SK-N-SH treated with all-trans-retinoic acid at 6 μM for 48 hours (cell line): ENCODE results near the gene WDR91.
A peak's percentile ranks its signal among the peaks of the same experiment; 100 is the strongest.

ENCODE experiments used
- ATAC-seq: fragments of 200-7000 bp; cut with Tn5 transposase; 3 replicates; pipeline ENCODE4 v1.9.1; 2020; ENCODE audit warnings: mild to moderate bottlenecking, moderate library complexity
- BACH2 ChIP-seq: fragments of 250-450 bp; sonication (Bioruptor Pico); IDR thresholded peaks from 2 replicates; pipeline ENCODE4 v1.9.0; 2021; ENCODE audit warnings: mild to moderate bottlenecking, borderline replicate concordance
- CREB5 ChIP-seq: fragments of 250-450 bp; sonication (Bioruptor Pico); IDR thresholded peaks from 2 replicates; pipeline ENCODE4 v1.5.1; 2020; ENCODE audit warnings: low read depth, mild to moderate bottlenecking, moderate library complexity
- CSDC2 ChIP-seq: fragments of 250-450 bp; sonication (Bioruptor Pico); IDR thresholded peaks from 2 replicates; pipeline ENCODE4 v1.5.0; 2020; ENCODE audit warnings: mild to moderate bottlenecking, moderate library complexity
- GLIS3 ChIP-seq: fragments of 250-450 bp; sonication (Bioruptor Pico); IDR thresholded peaks from 2 replicates; pipeline ENCODE4 v1.5.0; 2020; ENCODE audit warnings: mild to moderate bottlenecking, moderate library complexity
- ISL1 ChIP-seq: fragments of 250-450 bp; sonication (Bioruptor Pico); IDR thresholded peaks from 2 replicates; pipeline ENCODE4 v2.1.2; 2022; ENCODE audit warnings: mild to moderate bottlenecking, moderate library complexity
- OSR1 ChIP-seq: fragments of 250-450 bp; sonication (Bioruptor Pico); IDR thresholded peaks from 2 replicates; pipeline ENCODE4 v1.8.0; 2022; ENCODE audit warnings: moderate library complexity, mild to moderate bottlenecking, inconsistent platforms
- PATZ1 ChIP-seq: fragments of 250-450 bp; sonication (Bioruptor Pico); IDR thresholded peaks from 2 replicates; pipeline ENCODE4 v1.8.0; 2020; ENCODE audit warnings: mild to moderate bottlenecking, moderate library complexity, borderline replicate concordance
- PPARA ChIP-seq: fragments of 250-450 bp; sonication (Bioruptor Pico); IDR thresholded peaks from 2 replicates; pipeline ENCODE4 v1.5.0; 2020; ENCODE audit warnings: mild to moderate bottlenecking, borderline replicate concordance
- RARB ChIP-seq: fragments of 250-450 bp; sonication (Bioruptor Pico); IDR thresholded peaks from 2 replicates; pipeline ENCODE4 v1.8.0; 2021; ENCODE audit warnings: mild to moderate bottlenecking, moderate library complexity
- SNAI2 ChIP-seq: fragments of 250-450 bp; sonication (Bioruptor Pico); IDR thresholded peaks from 2 replicates; pipeline ENCODE4 v1.5.0; 2020; ENCODE audit warnings: mild to moderate bottlenecking, moderate library complexity
- TCF4 ChIP-seq: fragments of 250-450 bp; sonication (Bioruptor Pico); IDR thresholded peaks from 2 replicates; pipeline ENCODE4 v1.8.0; 2021; ENCODE audit warnings: mild to moderate bottlenecking, moderate library complexity, borderline replicate concordance
- ZNF70 ChIP-seq: fragments of 450-650 bp; formaldehyde crosslinking; IDR thresholded peaks from 2 replicates; pipeline ENCODE4 v1.5.0; 2020; ENCODE audit warnings: mild to moderate bottlenecking, moderate library complexity
- ZNF8 ChIP-seq: fragments of 450-650 bp; formaldehyde crosslinking; IDR thresholded peaks from 2 replicates; pipeline ENCODE4 v1.5.0; 2020; ENCODE audit warnings: mild to moderate bottlenecking, moderate library complexity

Gene WDR91

GRCh38 chr7:135151132-135151531 lies 60.2 kb downstream of the WDR91 start:
- TF ChIP-seq PPARA (CRISPR knock-in tag) (no peak), CSDC2 (CRISPR knock-in tag) (no peak), SNAI2 (CRISPR knock-in tag) (no peak), ZNF70 (no peak), OSR1 (CRISPR knock-in tag) (no peak)
- ATAC-seq, result no peak

GRCh38 chr7:135150072-135150782 lies 61.1 kb downstream of the WDR91 start:
- TF ChIP-seq RARB (CRISPR knock-in tag), result no peak
- ATAC-seq, result no peak

- no peak for TF ChIP-seq GLIS3
- no peak for TF ChIP-seq TCF4 (CRISPR knock-in tag)
- no peak for TF ChIP-seq ZNF70
- TF ChIP-seq CSDC2 (CRISPR knock-in tag), result no peak
- TF ChIP-seq BACH2 (CRISPR knock-in tag), result no peak
- TF ChIP-seq OSR1 (CRISPR knock-in tag), result no peak
- peak; percentile 65 for ATAC-seq
These were observed 63.2 kb downstream of the WDR91 start, which contains the start of gene TMEM140 for GRCh38 chr7:135147899-135148721. TMEM140 (plus strand) TSS chr7:135148072; CDS start chr7:135164442, 16,370 bp downstream.

- TF ChIP-seq ZNF8 (CRISPR knock-in tag), result no peak
- TF ChIP-seq PPARA (CRISPR knock-in tag), result no peak
- ATAC-seq, result peak; percentile 28
These were observed 63.9 kb downstream of the WDR91 start for GRCh38 chr7:135147341-135147898.

- ATAC-seq, result no peak
These were observed 67.2 kb downstream of the WDR91 start for GRCh38 chr7:135143885-135144668.

More at GRCh38 chr7:135143885-135144668, 67.2 kb downstream of the WDR91 start:
- TF ChIP-seq OSR1 (CRISPR knock-in tag), result no peak
- no peak for TF ChIP-seq ISL1
- no peak for TF ChIP-seq ZNF8 (CRISPR knock-in tag)
- TF ChIP-seq CREB5, result no peak
- TF ChIP-seq PATZ1 (CRISPR knock-in tag), result no peak
- TF ChIP-seq, all 23 proteins: peak for 0
